Activated T-cell treated with anti-CD3 and anti-CD28 coated beads for 48 hours (primary cell): Measurements from ENCODE around the gene ZNF829.

Experiments used
- DNase-seq: peaks from one replicate; pipeline ENCODE4 v3.0.0-alpha.2; 2020; ENCODE audit warnings: low read depth

The ZNF829 gene

GRCh38 chr19:36915992-36916830 is at the start of gene ZNF829, which contains the start of gene ZNF568:
ZNF829 (minus strand) TSS chr19:36916291; CDS start chr19:36915167, 1,124 bp downstream.
ZNF568 (plus strand) TSS chr19:36916332; CDS start chr19:36922771, 6,439 bp downstream.
- DNase-seq, result peak; percentile 87

DNA sequence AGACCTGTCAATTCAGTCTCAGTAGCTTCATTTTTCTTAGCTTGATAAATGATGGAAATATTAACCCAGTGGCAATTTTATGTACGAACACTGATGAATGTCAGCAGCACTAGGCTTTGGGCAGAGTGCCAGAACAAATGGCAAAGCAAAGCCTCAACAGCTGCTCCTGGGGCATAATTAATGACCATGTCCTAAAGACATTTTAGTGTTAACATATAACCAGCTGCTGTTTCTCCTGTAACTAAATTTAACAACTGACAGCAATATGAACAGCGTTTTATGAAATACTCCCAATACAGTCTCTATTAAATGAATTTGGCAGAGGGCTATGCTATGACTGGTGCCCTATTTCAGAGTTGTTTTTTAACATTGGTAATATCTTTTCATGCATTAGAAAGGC is 47.2 kb upstream of the ZNF829 start:
- DNase-seq, result no peak

GRCh38 chr19:36962346-36962745 is 46.3 kb upstream of the ZNF829 start:
- DNase-seq, result no peak

- DNase-seq, result no peak
These were observed 34.4 kb upstream of the ZNF829 start for GRCh38 chr19:36950335-36951119.

GRCh38 chr19:36939153-36939552 is 23.1 kb upstream of the ZNF829 start:
- no peak for DNase-seq

DNA sequence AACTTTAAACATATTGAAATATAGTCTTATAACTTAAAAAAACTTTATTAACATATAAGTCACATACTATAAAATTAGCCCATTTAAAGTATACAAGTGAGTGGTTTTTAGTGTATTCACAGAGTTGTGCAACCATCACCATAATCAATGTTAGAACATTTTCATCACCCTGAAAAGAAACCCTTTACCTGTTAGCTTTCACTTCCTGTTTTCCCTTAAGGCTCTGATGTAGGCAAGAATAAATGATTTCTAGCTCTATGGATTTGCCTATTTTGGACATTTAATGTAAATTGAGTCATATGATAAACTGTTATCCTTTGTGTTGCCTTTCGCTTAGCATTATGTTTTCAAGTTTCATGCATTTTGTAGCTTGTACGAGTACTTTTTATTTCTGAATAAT is 15.6 kb upstream of the ZNF829 start:
- DNase-seq, result no peak

- DNase-seq, result no peak
These were observed 2.0 kb upstream of the ZNF829 start for GRCh38 chr19:36918090-36918489.

DNA sequence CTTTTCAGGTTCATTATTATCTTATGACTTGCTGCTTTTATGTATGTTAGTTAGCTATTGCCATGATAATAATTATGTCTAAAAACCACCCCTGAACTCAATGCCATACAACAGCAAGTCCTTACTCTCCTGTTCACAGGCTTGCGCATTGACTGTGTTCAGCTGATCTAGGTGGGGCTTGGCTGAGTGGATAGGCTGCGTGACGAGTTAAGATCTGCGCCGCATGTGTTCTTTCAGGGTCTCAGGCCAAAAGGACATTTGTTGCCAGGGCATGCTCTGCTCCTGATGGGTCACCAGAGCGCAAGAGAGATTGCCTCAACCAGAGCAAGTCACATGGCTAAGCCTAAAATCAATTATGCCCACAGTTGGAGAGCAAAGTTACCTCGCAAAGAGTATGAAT is 900 bp upstream of the ZNF829 start:
- no peak for DNase-seq

DNA sequence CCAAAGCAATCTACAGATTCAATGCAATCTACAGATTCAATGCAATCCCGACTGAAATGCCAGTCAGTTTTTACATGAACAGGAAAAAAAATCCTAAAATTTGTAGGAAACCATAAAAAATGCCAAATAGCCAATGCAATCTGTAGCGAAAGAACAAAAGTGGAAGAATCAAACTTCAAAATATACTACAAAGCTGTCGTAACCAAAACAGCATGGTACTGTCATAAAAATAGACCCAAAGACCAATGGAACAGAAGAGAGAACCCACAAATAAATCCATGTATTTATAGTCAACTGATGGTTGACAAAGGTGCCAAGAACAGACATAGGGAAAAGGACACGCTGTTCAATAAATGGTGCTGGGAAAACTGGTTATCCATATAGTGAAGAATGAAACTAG is 17.7 kb downstream of the ZNF829 start:
- no peak for DNase-seq

- no peak for DNase-seq
These were observed 21.2 kb downstream of the ZNF829 start for GRCh38 chr19:36894849-36895383.

DNA sequence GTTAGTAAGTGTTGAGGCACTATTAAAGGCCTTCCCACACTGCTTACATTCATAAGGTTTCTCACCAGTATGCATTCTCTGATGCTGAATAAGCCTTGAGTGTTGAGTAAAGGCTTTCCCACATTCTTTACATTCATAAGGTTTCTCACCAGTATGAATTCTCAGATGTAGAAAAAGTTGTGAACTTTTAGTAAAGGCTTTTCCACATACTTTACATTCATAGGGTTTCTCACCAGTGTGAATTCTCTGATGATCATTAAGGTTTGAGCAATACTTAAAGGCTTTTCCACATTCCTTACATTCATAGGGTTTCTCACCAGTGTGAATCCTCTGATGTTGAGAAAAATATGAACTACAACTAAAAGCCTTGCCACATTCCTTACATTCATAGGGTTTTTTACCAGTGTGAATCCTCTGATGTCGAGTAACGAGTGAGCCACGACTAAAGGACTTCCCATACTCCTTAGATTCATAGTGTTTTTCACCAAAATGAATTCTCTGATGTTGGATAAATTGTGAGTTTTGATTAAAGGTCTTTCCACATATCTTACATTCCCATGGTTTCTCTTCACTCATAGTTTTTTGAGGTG is 24.2 kb downstream of the ZNF829 start:
- no peak for DNase-seq

- no peak for DNase-seq
These were observed 38.8 kb downstream of the ZNF829 start for GRCh38 chr19:36876993-36877938.

GRCh38 chr19:36851898-36852297 is 64.2 kb downstream of the ZNF829 start:
- DNase-seq, result no peak

GRCh38 chr19:36850559-36851442 is 65.3 kb downstream of the ZNF829 start, which contains the start of gene ZNF345:
ZNF345 (plus strand) TSS chr19:36850876; CDS start chr19:36876831, 25,955 bp downstream.
- DNase-seq, result peak; percentile 77

- peak; percentile 82 for DNase-seq
These were observed 66.2 kb downstream of the ZNF829 start for GRCh38 chr19:36849701-36850558.

DNA sequence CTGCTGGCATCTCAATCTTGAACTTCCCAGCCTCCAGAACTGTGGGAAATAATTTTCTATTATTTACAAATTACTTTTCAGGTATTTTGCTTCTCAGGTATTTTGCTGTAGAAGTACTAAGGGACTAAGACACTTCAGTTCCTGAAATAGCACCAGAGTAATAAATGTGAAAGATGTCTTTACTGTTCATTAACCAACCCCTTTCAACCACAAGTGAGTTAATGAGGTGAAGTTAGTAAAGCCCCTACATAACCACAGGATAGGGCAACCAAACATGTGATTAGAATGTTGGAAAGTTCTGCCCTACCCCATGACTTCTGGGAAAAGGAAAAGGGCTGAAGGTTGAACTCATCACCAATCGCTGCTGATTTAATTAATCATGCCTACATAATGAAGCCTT is 68.1 kb downstream of the ZNF829 start:
- DNase-seq, result no peak

- no peak for DNase-seq
These were observed 77.2 kb downstream of the ZNF829 start for GRCh38 chr19:36838784-36839324.
